Naive thymus-derived CD8-positive, alpha-beta T cell (primary cell): ENCODE data around the gene GOLGA2. TPM values are rescaled to one million over a fixed set of nuclear protein-coding genes. Genes with fewer than 3 reads are reported as not detected.

Experiments
- ATAC-seq, 2 donors: fragments of 150-1000 bp; cut with Tn5 transposase in 1 of 2; sonication (Bioruptor Pico), chemical (Tn5 transposase) in 1 of 2; 1 replicate in 1 of 2; 2 replicates in 1 of 2; pipeline ENCODE4 v1.10.0; 2021; ENCODE audit warnings: mild to moderate bottlenecking in 2 of 2, moderate library complexity in 2 of 2
- POLR2A ChIA-PET: fragments of 350-600 bp; sonication (Branson Sonifier 250); formaldehyde crosslinking; loops from one replicate; lab custom pipeline; 2021; ENCODE audit warnings: antibody characterized with exemption; lab: Charles Lee
- DNase-seq, 10 donors: peaks; one replicate each; pipeline versions ENCODE4 v3.0.0 to v3.0.0-alpha.2; 2020 to 2022
- H3K27ac Mint-ChIP-seq, 10 donors: one replicate each; pipeline ENCODE4 v1.8.0; 2020 to 2022; ENCODE audit warnings: mild to moderate bottlenecking in 10 of 10, mixed read lengths in 10 of 10, moderate library complexity in 4 of 10, inconsistent platforms in 1 of 10
- H3K27me3 Mint-ChIP-seq, 5 donors: one replicate each; pipeline ENCODE4 v1.8.0; 2021 to 2022; ENCODE audit warnings: mixed read lengths in 5 of 5
- H3K36me3 Mint-ChIP-seq, 3 donors: one replicate each; pipeline ENCODE4 v1.8.0; 2020 to 2022; ENCODE audit warnings: mixed read lengths in 3 of 3, mild to moderate bottlenecking in 2 of 3, inconsistent platforms in 1 of 3
- H3K4me1 Mint-ChIP-seq, 4 donors: one replicate each; pipeline ENCODE4 v1.8.0; 2021 to 2022; ENCODE audit warnings: mixed read lengths in 4 of 4
- H3K4me3 Mint-ChIP-seq, 10 donors: one replicate each; pipeline ENCODE4 v1.8.0; 2020 to 2022; ENCODE audit warnings: mild to moderate bottlenecking in 10 of 10, mixed read lengths in 10 of 10, moderate library complexity in 6 of 10, inconsistent platforms in 1 of 10
- H3K9me3 Mint-ChIP-seq, 9 donors: one replicate each; pipeline ENCODE4 v1.8.0; 2020 to 2022; ENCODE audit warnings: mixed read lengths in 9 of 9, mild to moderate bottlenecking in 3 of 9, inconsistent platforms in 1 of 9, moderate library complexity in 1 of 9
- microRNA-seq: library from miRNA; unstranded; fragments of <30 nt; microRNA quantifications from one replicate; pipeline ENCODE4 v1.2.0, GENCODE V29; 2022; ENCODE audit warnings: borderline microRNAs expressed
- polyA plus RNA-seq, 3 donors: library from polyadenylated mRNA; unstranded; fragments of 300-500 nt; fragmentation: Illumina TruSeq; gene quantifications; one replicate each; pipeline ENCODE4 v1.2.3, GENCODE V29; 2021
- total RNA-seq, 8 experiments: library from RNA in 2 of 8; stranded (reverse) in 2 of 8; gene quantifications; one replicate each; pipeline ENCODE4 v1.2.3 and lab custom pipeline; 2021 to 2026

Gene GOLGA2
- total and polyA plus RNA-seq, 5 experiments from 2014 or later, result 4.7 to 64.7 (median 7.4) TPM

DNA sequence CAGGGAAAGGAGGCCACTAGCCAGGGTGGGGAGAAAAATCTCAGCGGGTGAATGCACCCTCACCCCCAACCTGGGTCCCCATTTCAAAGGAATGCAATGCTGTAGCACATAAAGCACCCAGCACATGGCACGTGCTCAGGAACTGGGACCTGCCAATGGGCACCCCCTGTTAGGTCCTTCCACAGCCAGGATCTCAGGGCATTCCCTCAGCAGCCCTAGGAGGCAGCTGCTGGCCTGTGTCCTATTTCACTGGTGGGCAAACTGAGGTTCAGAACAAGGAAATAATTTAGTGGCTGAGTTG lies 63.9 kb downstream of the GOLGA2 start:
- POLR2A ChIA-PET, result no interaction called here
- H3K4me3 Mint-ChIP-seq, result no peak overlapping the region

DNA sequence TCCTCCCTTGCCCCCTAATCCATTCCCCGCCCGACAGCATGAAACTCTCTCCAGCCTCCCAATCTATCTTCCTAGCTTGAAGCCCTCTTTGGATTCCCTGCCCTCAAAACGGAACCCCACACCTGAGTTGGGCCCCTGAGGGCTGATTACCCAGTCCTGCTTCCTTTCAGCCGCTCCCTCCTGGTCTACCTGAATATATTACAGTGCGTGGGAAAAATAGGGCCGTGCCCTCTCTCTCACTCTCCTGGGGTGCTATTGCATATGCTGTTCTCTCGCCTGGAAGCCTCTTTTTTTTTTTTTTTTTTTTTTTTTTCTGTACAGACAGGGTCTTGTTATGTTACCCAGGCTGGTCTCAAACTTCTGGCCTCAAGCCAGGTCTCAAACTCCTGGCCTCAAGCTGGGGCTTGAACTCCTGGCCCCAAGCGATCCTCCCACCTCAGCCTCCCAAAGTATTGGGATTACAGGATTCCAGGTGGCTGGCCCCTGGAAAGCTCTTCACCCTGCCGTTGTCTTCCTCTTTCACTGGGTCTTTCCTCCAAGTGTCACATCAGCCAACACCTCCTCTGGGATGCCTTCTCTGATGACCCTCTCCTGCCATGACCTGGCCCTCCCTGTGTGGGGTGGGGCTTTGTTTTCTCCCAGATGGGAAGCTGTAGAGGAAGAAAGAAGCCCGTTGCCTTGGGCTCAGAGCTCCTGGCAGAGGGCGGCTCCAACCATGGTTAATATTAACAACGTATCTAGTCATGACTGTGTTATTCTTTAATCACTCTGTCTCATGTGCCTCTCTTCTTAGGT lies 64.4 kb downstream of the GOLGA2 start:
- H3K36me3 Mint-ChIP-seq, result no peaks in the 10 kb centered on the region
- H3K4me1 Mint-ChIP-seq, result no peaks in the 10 kb centered on the region
- no peaks in the 10 kb centered on the region for H3K9me3 Mint-ChIP-seq
- POLR2A ChIA-PET, result interaction anchor here (0.8 kb wide), 1 partner anchor 74 kb away, joined by 7 read pairs; no protein-coding TSS in a partner anchor
- peaks cover 0 to 14% (median 8%) of the 10 kb centered on the region in 5 donors for H3K27me3 Mint-ChIP-seq
- no peak for DNase-seq
- no peak for ATAC-seq
- no peak overlapping the region for H3K4me3 Mint-ChIP-seq
- peak overlapping the region in 1 of 10 donors; percentile 15 for H3K27ac Mint-ChIP-seq

More for the DNA sequence above, 63.9 kb downstream of the GOLGA2 start:
- H3K27me3 Mint-ChIP-seq, result peaks cover 0 to 14% (median 7%) of the 10 kb centered on the region in 5 donors
- H3K36me3 Mint-ChIP-seq, result no peaks in the 10 kb centered on the region
- peak overlapping the region in 1 of 10 donors; percentile 15 for H3K27ac Mint-ChIP-seq
- no peaks in the 10 kb centered on the region for H3K9me3 Mint-ChIP-seq
- ATAC-seq (no peak), DNase-seq (no peak)
- H3K4me1 Mint-ChIP-seq, result no peaks in the 10 kb centered on the region

DNA sequence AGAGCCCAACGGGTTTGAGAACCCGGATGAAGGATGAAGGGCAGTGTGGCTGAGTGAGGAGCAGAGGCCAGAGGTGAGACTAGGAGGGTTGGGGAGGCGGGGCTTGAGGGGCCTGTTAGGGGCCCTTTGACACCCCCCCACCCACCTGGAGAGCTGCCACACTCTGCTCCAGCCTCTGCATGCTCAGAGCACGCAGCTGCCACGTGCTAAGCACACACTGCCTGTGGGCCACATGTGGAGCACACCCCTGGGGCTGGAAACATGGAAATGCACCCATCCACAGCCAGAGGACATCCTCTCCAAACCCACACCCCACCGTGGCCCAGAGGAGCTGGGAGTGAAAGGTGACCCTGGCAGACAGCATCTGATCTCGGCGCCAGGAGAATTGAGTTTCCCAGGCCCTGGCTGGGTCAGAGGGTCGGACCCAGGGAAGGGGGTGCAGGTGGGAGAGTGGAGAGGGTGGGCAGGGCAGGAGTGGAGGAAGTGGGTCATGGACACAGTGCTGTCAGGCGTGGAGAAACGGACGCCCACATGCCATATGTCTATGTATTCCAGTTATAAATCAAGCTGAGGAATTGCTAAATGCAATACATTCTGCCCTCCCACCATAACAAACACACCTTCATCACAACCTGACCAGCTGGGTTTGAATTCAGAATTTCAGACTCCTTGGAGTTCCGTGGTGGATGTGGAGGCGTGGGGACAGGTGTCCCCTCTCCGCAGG lies 66.7 kb downstream of the GOLGA2 start:
- POLR2A ChIA-PET, result interaction anchor here (0.6 kb wide), 1 partner anchor 567 kb away, joined by 7 read pairs; no protein-coding TSS in a partner anchor
- Mint-ChIP-seq H3K36me3 (no peaks in the 10 kb centered on the region), H3K27me3 (peaks cover 0 to 19% (median 10%) of the 10 kb centered on the region in 5 donors), H3K9me3 (no peaks in the 10 kb centered on the region), H3K27ac (no peak overlapping the region), H3K4me1 (peaks cover 2 to 5% (median 2%) of the 10 kb centered on the region in 4 donors), H3K4me3 (no peak overlapping the region)
- no peak for ATAC-seq
- DNase-seq, result no peak

DNA sequence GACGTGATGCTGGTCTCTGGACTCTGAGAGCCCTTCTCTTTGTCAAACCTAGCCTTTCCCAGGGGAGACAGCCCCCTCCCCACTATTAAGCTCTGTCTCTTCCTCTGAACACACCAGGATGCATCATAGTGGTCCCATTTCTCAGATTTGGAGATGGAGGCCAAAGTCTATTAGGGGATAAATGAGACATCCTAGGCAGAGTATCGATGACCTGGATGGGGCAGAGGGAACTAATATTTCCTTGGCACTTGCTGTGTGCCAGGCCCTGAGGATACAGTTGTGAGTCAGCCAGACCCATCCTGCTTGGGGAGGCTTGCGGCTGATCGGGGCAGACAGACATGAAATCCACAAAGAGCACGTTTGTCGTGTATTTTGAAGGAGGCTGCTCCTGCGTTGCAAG lies 67.4 kb downstream of the GOLGA2 start:
- ATAC-seq, result no peak
- no peaks in the 10 kb centered on the region for H3K36me3 Mint-ChIP-seq

DNA sequence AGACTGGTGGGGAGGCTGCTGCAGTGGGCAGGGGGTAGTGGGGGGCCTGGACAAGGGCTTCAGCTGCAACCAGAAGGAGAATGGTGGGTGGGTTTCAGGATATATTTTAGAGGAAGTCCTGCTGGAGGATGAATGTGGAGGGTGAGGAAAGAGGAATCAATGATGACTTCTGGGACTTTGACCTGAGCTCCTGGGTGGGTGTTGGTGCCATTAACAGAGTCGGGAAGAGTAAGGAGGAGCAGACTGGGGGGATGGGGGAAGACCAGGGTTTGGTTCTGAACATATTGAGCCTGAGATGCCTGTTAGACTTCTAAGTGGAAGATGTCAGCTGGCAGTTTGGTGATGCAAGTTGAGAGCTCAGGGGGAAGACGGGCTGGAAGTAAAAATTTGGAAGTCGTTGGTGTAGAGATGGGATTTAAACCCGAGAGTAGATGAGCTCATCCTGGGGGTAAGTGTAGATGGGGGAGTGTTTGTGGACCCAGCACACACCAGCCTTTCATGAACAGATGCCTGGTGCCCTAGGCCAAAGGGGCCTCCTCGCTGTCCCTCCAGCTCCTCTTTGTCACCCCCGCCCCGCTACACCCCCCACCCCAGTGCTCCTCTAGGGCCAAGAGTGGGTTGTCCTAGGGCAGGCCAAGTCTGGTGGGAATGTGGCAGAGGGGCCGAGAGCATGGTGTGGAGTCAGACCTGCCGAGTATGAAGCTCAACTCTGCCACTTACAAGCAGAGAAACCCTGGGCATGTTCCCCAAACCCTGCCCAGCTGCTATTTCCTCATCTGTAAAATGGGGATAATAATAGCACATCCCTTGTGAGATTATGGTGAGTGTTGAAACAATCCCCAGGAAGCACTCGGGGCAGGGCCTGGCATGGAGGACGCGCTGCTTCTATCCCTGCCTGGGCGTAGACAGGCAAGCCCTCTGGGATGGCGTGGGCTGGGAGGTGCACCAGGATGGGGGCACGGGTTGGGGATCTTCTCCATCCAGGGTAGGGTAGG lies 68.6 kb downstream of the GOLGA2 start:
- no peak overlapping the region for H3K4me3 Mint-ChIP-seq

More for the DNA sequence above, 67.4 kb downstream of the GOLGA2 start:
- no peak overlapping the region for H3K4me3 Mint-ChIP-seq
- H3K9me3 Mint-ChIP-seq, result no peaks in the 10 kb centered on the region
- DNase-seq, result no peak
- POLR2A ChIA-PET, result interaction anchor here (0.6 kb wide), 1 partner anchor 568 kb away, joined by 7 read pairs; no protein-coding TSS in a partner anchor
- peaks cover 2 to 8% (median 3%) of the 10 kb centered on the region in 4 donors for H3K4me1 Mint-ChIP-seq
- no peak overlapping the region for H3K27ac Mint-ChIP-seq
- peaks cover 0 to 19% (median 10%) of the 10 kb centered on the region in 5 donors for H3K27me3 Mint-ChIP-seq

GRCh38 chr9:128206484-128206883 lies 69.3 kb downstream of the GOLGA2 start:
- peaks cover 0 to 19% (median 7%) of the 10 kb centered on the region in 5 donors for H3K27me3 Mint-ChIP-seq
- DNase-seq, result no peak
- H3K4me1 Mint-ChIP-seq, result peaks cover 7 to 9% (median 8%) of the 10 kb centered on the region in 4 donors
- H3K4me3 Mint-ChIP-seq, result peak overlapping the region in 1 of 10 donors; percentile 45
- ATAC-seq, result no peak
- peak overlapping the region in 2 of 10 donors; percentile 34 to 67 for H3K27ac Mint-ChIP-seq
- H3K36me3 Mint-ChIP-seq, result no peaks in the 10 kb centered on the region
- no peaks in the 10 kb centered on the region for H3K9me3 Mint-ChIP-seq
- POLR2A ChIA-PET, result no interaction called here

More for the DNA sequence above, 68.6 kb downstream of the GOLGA2 start:
- H3K36me3 Mint-ChIP-seq, result no peaks in the 10 kb centered on the region
- H3K27me3 Mint-ChIP-seq, result peaks cover 0 to 19% (median 9%) of the 10 kb centered on the region in 5 donors
- POLR2A ChIA-PET, result interaction anchor here (1.2 kb wide), 1 partner anchor 10 kb away, joined by 3 read pairs; no protein-coding TSS in a partner anchor
- H3K4me1 Mint-ChIP-seq, result peaks cover 5 to 9% (median 8%) of the 10 kb centered on the region in 4 donors
- no peak for DNase-seq
- ATAC-seq, result no peak
- H3K9me3 Mint-ChIP-seq, result no peaks in the 10 kb centered on the region
- peak overlapping the region in 1 of 10 donors; percentile 67 for H3K27ac Mint-ChIP-seq

Small RNA genes lying within 50 kb of the gene (microRNA-seq; reads per million reads assigned to microRNA genes)
- 41.8 reads per million, percentile 51 among the genes with 10 or more reads in this experiment for gene MIR199B
- not detected for gene MIR3154

Other genes with a start within 250 kb of the GOLGA2 start
- gene NAIF1, start 208.7 kb downstream of the GOLGA2 start, total RNA-seq, result 10 to 100 TPM; 14.3 to 18.3 TPM
- 10 to 100 TPM; 10.1 to 13.3 (median 11.3) TPM for gene NAIF1, start 208.7 kb downstream of the GOLGA2 start, polyA plus RNA-seq
- 10 to 100 TPM; 18.6 to 18.9 TPM for gene SLC25A25, start 207.8 kb downstream of the GOLGA2 start, total RNA-seq
- 10 to 100 TPM; 12.1 to 17.8 (median 13.8) TPM for gene SLC25A25, start 207.8 kb downstream of the GOLGA2 start, polyA plus RNA-seq
- 10 to 100 TPM; 69.2 to 75.6 TPM for gene PTGES2, start 148.3 kb downstream of the GOLGA2 start, total RNA-seq
- gene PTGES2, start 148.3 kb downstream of the GOLGA2 start, polyA plus RNA-seq, result 10 to 100 TPM; 28.9 to 49.8 (median 33.3) TPM
- not detected for gene LCN2, start 126.6 kb downstream of the GOLGA2 start, total RNA-seq
- not detected for gene LCN2, start 126.6 kb downstream of the GOLGA2 start, polyA plus RNA-seq
- gene BBLN, start 115.7 kb downstream of the GOLGA2 start, total RNA-seq, result 10 to 100 TPM; 47.7 to 48.2 TPM
- gene BBLN, start 115.7 kb downstream of the GOLGA2 start, polyA plus RNA-seq, result 100 to 1,000 TPM; 116 to 122 (median 121) TPM
- 100 to 1,000 TPM; 134 to 141 TPM for gene CIZ1, start 84.4 kb downstream of the GOLGA2 start, total RNA-seq
- 10 to 100 TPM in 2 of 3 donors, 1 to 10 TPM in 1; 7.4 to 39.2 (median 13.2) TPM for gene CIZ1, start 84.4 kb downstream of the GOLGA2 start, polyA plus RNA-seq
- 1 to 10 TPM; 1.1 to 1.5 TPM for gene DNM1, start 72.6 kb downstream of the GOLGA2 start, total RNA-seq
- gene DNM1, start 72.6 kb downstream of the GOLGA2 start, polyA plus RNA-seq, result under 1 TPM in 2 of 3 donors, not detected in 1; 0.08 to 0.28 TPM
- gene SWI5, start 269 bp upstream of the GOLGA2 start, total RNA-seq, result 10 to 100 TPM; 11.7 to 12.1 TPM
- 10 to 100 TPM; 33.5 to 46.8 (median 34.3) TPM for gene SWI5, start 269 bp upstream of the GOLGA2 start, polyA plus RNA-seq
- gene TRUB2, start 46.4 kb upstream of the GOLGA2 start, total RNA-seq, result 10 to 100 TPM; 20.7 to 25.4 TPM
- 10 to 100 TPM; 24.7 to 30.0 (median 28.9) TPM for gene TRUB2, start 46.4 kb upstream of the GOLGA2 start, polyA plus RNA-seq
- gene COQ4, start 46.8 kb upstream of the GOLGA2 start, total RNA-seq, result 10 to 100 TPM; 45.6 to 46.5 TPM
- 10 to 100 TPM; 26.4 to 43.4 (median 33.4) TPM for gene COQ4, start 46.8 kb upstream of the GOLGA2 start, polyA plus RNA-seq
- 10 to 100 TPM; 13.1 to 13.5 TPM for gene SLC27A4, start 64.5 kb upstream of the GOLGA2 start, total RNA-seq
- gene SLC27A4, start 64.5 kb upstream of the GOLGA2 start, polyA plus RNA-seq, result 1 to 10 TPM; 5.0 to 7.0 (median 6.3) TPM
- 10 to 100 TPM; 44.5 to 47.5 TPM for gene URM1, start 95.4 kb upstream of the GOLGA2 start, total RNA-seq
- gene URM1, start 95.4 kb upstream of the GOLGA2 start, polyA plus RNA-seq, result 10 to 100 TPM; 49.3 to 66.4 (median 61.0) TPM
- 1 to 10 TPM; 1.3 to 1.7 TPM for gene CERCAM, start 144.8 kb upstream of the GOLGA2 start, total RNA-seq
- gene CERCAM, start 144.8 kb upstream of the GOLGA2 start, polyA plus RNA-seq, result under 1 TPM; 0.14 to 0.90 (median 0.51) TPM
- 10 to 100 TPM; 34.8 to 36.6 TPM for gene ODF2, start 180.0 kb upstream of the GOLGA2 start, total RNA-seq
- gene ODF2, start 180.0 kb upstream of the GOLGA2 start, polyA plus RNA-seq, result 10 to 100 TPM; 15.6 to 32.8 (median 20.6) TPM
- gene GLE1, start 228.7 kb upstream of the GOLGA2 start, total RNA-seq, result 10 to 100 TPM; 26.4 to 30.7 TPM
- 10 to 100 TPM; 17.4 to 27.9 (median 24.9) TPM for gene GLE1, start 228.7 kb upstream of the GOLGA2 start, polyA plus RNA-seq